Measurements from ENCODE around the gene MADCAM1.

Gene MADCAM1

GRCh38 chr19:508204-509150 is 12.2 kb downstream of the MADCAM1 start:
- peak; percentile 33 for DNase-seq

GRCh38 chr19:510606-511100 is 14.4 kb downstream of the MADCAM1 start:
- peak; percentile 88 for DNase-seq

- DNase-seq = peak; percentile 79
These were observed 15.0 kb downstream of the MADCAM1 start for GRCh38 chr19:511101-511851.

- peak; percentile 35 for DNase-seq
These were observed 16.5 kb downstream of the MADCAM1 start for GRCh38 chr19:512547-513365.

- DNase-seq = no peak
These were observed 17.3 kb downstream of the MADCAM1 start for GRCh38 chr19:513368-514165.

- no peak for DNase-seq
These were observed 17.9 kb downstream of the MADCAM1 start for GRCh38 chr19:514166-514663.

- peak; percentile 95 for DNase-seq
These were observed 21.7 kb downstream of the MADCAM1 start for GRCh38 chr19:517721-518597.

GRCh38 chr19:518598-519231 is 22.4 kb downstream of the MADCAM1 start:
- DNase-seq = no peak

- DNase-seq = no peak
These were observed 23.2 kb downstream of the MADCAM1 start for GRCh38 chr19:519449-519865.

- peak; percentile 19 for DNase-seq
These were observed 26.4 kb downstream of the MADCAM1 start for GRCh38 chr19:522726-523125.

GRCh38 chr19:524062-524674 is 27.9 kb downstream of the MADCAM1 start:
- peak; percentile 32 for DNase-seq

GRCh38 chr19:525029-525428 is 28.7 kb downstream of the MADCAM1 start:
- DNase-seq = peak; percentile 19

- DNase-seq = no peak
These were observed 29.7 kb downstream of the MADCAM1 start for GRCh38 chr19:525857-526419.

- DNase-seq = peak; percentile 28
These were observed 34.1 kb downstream of the MADCAM1 start for GRCh38 chr19:530134-531008.

GRCh38 chr19:531009-531752 is 34.9 kb downstream of the MADCAM1 start:
- peak; percentile 93 for DNase-seq

GRCh38 chr19:531753-532560 is 35.7 kb downstream of the MADCAM1 start, which contains the start of gene CDC34:
CDC34 (plus strand) TSS chr19:531760; CDS start chr19:531932, 172 bp downstream.
- DNase-seq = no peak
